ENCODE results near the gene AGFG2.

The AGFG2 gene

DNA sequence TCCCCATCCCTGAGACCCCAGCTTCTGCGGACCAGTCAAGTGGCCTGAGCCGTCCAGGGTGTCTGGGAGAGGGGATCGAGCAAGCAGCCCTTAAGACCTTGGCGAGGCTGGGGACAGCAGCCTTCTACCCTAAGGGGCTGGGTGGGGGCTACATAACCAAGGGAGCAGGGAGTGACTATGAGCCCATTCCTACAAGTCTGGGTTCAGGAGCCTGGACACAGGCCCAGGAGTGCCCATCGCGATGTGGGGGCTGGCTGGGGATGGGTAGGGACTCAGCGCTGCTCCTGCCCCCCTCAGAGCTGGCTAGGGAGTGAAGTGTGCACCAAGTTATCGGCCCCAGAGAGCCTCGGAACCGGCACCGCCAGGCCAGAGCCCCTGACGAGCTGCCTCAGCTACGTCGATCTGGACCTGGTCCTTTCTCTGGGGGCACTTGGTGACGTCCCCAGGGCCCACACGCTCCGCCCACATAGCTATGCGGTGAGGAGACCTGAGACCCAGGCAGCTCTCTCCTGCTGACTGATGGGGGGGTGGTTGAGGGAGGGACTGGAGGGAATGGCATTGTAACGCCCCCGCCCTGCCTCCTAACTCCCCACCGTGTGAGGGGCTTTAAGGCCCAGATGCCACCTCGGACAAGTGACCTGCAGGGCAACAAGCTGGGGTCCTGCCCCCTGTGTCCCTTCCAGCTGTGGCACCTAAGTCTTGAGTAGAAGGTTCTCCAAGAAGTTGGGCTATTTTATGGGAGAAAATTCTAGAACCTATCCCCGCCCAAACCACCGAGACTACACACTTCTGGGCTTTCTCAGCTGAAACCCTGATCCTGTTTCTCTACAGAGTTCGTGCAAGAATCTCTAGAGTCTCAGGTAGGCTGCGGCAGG lies 32.2 kb downstream of the AGFG2 start:
- no peak for DNase-seq (ENCODE audit: low read depth in 2 of 2, low spot score in 1 of 2)

DNA sequence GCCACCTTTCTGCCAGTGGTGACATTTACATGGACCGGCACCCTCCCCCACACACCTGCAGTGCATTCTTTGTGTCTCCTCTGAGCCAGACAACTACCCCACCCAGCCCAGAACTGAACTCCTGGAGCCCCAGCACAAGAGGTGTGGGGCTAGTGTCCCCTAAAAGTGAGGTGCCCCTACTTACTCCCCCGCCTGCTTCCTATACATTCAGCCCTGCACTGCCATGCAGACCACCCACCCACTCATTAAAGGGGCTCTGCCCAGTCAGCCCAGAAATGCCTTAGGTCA lies 32.8 kb downstream of the AGFG2 start:
- no peak for DNase-seq (ENCODE audit: low read depth in 2 of 2, low spot score in 1 of 2)

DNA sequence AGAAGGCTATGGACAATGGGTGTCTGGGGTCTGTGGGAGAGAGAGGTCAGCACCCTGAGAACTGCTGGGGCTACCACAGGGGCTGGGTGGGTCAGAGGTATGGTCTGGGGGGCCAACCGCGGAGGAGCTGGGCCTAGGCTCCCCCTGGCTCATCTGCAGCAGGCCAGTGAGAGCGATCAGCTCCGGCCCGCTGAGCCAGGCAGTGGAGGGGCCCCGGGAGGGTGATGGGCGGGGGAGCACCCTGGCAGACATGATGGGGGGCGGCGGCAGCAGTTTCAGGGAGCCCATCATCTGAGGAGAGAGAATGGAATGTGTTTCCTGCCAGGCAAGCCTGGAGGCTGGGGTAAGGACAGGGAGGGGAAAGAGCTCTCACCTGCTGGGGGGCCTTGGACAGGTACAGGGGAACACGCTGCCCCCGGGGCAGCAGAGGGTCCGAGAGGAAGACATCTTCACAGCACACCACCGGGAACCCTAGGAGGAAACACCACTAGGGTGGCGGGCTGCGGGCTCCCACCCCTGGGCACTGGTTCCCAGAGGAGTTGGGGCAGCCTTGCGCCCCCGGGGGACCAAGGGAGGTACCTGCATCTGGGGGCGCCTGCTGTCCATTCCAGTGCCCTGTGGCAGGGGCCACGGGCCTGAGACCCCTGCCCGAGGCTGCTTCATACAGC lies 33.4 kb downstream of the AGFG2 start:
- no peak for DNase-seq (ENCODE audit: low read depth in 2 of 2, low spot score in 1 of 2)

DNA sequence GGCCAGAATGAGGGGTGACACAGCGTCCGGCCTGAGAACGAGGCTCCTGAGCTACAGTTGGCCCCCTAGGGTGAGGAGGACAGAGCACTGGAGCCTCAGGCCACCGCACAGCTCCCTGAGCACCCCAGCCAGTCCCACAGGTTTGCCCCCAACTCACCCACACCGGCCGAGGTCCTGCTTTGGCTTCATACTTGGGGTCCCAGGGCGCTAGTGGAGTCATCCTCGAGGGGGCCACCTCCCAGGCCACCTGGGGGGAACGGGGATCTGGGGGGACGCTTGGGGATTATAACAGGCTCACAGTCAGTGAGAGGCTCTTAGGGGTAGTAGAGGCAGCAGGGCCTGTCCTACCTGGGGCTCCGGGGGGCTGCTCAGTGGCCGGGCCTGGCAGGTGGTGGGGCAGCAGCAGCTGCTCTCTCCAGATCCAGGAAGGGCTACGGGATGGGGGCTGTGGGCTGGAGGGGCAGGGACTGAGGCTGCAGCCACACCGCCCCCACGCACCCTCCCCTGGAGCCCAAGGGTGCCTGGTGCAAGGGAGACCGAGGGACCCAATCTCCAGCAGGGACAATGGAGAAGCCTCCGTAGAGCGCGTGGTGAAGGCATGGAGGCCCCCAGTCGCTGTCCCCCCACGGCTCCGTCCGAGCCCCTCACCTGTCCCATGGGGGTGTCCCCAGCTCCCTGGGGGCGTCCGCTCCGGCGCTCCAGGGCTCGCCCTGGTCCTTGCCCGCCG lies 34.1 kb downstream of the AGFG2 start:
- DNase-seq (ENCODE audit: low read depth in 2 of 2, low spot score in 1 of 2) = no peak

DNA sequence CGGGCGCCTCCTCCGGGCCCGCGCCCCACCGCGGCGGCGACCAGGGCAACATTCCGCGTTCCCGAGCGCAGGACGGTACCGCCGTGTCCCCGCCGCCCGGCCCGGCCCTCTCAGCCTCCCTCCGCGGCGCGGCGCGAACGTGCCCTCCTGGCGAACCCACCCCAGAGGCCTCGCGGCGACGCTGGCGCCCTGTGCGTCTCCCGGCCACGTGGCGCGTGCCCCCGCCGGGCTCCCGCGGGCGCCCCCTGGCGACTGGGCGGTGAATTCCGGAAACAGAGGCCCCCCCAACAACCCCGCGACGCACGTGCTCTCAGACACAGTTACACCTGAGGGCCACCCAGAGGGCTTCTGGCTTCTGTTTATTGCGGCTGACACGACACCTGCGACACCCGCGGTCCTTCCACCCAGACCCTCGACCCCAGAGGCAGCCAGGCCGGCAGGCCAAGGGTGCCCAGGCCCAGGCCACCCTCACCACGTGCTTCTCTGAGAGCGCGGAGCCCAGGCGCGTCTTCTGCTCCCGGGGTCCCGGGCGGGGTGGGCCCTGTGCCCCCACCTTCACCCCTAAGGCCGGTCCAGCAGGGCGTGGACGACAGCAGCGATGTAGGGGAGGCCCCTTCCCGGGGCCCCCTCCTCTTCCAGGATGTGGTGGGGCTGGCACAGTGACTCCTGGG lies 34.8 kb downstream of the AGFG2 start, which contains the start of gene SAP25:
Gene SAP25 (minus strand): TSS at position 210 of the 671 bp plus-strand sequence. CDS start 158 bp downstream, at position 52.
- DNase-seq (ENCODE audit: low read depth in 2 of 2, low spot score in 1 of 2) = no peak

DNA sequence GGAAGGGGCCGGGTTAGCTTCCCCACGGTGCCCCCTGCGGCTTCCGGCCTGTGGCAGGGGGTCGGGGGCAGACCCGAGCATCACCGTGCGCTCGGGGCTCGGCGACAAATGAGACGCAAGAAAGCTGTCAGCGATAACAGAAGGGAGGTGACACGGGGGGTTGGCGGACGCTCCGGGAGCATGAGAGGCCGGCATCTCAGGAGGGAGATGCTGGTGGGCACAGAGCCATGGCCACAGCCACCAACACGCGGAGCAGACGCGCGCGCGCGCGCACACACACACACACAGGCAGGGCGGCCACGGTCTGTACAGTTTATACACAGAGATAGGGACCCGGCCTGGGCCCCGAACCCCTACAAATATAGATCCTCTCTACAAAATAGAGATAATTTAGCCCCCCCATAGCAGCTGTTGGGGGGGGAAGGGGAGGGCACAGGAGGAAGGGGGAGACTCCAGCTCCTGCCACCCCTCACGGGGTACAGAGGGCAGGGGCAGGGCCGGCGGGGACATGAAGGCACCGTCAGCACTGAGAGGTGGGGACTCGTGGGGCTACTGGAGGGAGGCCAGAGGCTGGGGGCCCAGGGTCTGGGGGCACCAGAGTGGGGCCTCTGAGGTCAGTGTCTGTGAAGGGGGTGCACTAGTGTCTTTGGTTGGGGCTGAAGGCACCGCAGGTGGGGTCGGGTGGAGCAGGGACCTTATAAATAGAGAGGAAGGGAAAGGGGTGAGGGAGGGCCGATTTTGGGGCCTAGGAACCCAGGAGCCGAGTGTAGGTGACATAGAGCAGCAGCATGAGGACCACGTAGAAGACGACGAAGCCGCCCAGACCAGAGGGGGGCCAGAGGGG lies 35.6 kb downstream of the AGFG2 start:
- no peak for DNase-seq (ENCODE audit: low read depth in 2 of 2, low spot score in 1 of 2)

DNA sequence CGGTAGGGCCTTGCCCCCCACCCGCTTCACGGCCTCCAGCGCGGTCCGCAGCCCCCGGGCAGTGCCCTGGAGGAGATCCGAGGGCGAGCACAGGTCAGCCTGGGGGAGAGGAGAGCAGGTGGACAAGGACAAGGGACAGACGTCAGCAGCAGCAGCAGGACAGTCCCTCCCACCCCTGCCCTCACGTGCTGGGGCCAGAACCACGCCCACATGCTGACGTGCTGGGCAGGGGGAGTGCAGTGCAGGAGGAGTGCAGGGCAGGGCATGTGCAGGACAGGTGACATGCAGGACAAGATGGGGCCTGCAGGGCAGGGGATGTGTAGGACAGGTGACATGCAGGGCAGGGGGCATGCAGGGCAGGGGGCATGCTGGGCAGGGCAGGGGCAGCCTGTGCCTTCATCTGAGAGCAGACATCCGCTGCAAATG lies 36.2 kb downstream of the AGFG2 start:
- DNase-seq (ENCODE audit: low read depth in 2 of 2, low spot score in 1 of 2) = no peak

DNA sequence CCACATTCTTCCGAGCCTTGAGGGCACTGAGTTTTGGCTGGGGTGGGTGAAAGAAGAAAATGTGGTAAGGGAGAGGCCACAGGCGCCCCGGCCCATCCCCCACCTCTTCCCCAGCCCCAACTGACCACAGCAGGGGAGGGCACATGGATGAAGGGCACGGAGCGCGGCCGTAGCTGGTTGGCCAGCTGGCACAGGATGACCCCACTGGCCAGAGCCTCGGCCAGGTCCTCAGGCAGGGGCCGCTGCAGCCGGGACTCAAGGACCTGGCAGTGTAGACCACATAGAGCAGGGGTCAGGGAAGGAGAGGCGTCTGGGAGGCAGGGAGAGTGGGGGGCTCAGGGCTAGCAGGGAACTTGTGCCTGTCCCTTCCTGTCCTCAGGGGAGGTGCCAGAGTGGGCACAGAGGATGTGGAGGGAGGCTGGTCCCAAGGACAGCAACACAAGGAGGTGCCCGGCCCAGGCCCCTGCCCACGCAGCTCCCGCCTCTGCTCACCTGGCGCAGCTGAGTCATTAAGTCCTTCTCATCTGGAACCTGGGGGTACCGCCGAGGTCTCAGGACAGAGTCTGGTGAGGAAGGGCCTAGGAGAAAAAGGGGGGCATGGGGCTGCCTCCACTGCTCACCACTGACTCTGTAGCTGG lies 36.9 kb downstream of the AGFG2 start:
- DNase-seq (ENCODE audit: low read depth in 2 of 2, low spot score in 1 of 2) = no peak

DNA sequence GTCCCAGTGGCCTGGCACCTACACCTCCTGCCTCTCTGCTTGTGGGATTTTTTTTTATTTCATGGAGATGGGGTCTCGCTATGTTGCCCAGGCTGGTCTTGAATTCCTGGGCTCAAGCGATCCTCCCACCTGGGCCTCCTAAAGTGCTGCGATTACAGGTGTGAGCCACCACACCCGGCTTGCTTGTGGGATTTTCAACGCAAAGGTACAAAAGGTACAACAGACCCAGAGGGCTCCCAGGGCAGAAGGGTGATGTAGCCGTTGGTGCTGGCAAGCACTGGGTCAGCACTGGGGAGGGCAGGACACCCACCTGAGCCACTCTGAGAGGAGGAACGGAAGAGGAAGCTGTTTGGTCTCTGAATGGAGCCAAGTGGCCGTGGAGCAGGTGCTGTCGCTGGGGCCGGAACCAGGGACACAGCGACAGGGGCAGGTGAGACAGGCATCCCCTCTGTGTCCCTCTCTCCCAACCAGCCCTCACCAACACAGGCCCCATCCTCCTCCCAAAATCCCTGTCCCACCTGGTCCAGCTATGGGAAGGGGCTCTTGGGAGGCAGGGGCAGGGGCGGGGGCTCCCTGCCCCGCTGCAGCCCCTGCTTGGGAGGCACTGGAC lies 37.5 kb downstream of the AGFG2 start:
- no peak for DNase-seq (ENCODE audit: low read depth in 2 of 2, low spot score in 1 of 2)

DNA sequence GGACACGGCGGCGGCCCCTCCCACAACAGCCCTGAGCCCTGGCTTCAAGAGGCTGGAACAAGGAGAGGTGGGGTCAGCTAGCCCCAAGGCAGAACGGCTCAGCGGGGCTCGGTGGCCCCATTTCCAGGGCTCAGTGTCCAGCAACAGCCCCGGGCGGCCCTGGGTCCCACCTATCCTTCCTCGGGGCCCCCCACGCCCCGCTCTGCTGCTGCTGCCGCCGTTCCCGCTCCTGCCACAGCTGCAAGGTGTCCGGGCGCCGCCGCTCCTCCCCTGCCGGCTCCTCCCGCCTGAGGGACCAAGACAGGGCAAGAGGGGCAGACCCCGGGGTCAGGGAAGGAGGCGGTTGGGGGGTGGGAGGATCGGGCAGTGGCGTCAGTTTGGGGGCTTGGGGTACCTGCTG lies 38.1 kb downstream of the AGFG2 start:
- DNase-seq (ENCODE audit: low read depth in 2 of 2, low spot score in 1 of 2) = no peak

DNA sequence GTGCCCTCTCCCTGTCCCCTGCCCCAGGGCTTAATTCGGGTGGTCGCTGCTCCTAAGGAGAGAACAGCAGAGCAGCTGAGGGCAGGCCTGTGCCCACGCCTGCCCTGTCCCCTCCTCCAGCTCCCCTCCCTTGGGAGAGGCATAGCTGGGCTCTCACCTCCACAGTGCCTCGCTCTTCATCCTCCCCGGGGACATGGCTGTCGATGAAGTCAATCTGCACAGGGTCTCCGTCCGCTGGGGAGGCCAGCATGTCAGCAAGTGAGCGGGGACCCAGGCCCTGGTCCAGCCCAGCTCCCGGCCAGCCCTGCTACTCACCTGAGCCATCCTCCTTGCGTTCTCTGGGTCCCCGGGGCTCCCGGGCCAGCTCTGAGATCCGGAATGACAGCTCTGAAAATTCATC lies 38.5 kb downstream of the AGFG2 start:
- DNase-seq (ENCODE audit: low read depth in 2 of 2, low spot score in 1 of 2) = no peak

DNA sequence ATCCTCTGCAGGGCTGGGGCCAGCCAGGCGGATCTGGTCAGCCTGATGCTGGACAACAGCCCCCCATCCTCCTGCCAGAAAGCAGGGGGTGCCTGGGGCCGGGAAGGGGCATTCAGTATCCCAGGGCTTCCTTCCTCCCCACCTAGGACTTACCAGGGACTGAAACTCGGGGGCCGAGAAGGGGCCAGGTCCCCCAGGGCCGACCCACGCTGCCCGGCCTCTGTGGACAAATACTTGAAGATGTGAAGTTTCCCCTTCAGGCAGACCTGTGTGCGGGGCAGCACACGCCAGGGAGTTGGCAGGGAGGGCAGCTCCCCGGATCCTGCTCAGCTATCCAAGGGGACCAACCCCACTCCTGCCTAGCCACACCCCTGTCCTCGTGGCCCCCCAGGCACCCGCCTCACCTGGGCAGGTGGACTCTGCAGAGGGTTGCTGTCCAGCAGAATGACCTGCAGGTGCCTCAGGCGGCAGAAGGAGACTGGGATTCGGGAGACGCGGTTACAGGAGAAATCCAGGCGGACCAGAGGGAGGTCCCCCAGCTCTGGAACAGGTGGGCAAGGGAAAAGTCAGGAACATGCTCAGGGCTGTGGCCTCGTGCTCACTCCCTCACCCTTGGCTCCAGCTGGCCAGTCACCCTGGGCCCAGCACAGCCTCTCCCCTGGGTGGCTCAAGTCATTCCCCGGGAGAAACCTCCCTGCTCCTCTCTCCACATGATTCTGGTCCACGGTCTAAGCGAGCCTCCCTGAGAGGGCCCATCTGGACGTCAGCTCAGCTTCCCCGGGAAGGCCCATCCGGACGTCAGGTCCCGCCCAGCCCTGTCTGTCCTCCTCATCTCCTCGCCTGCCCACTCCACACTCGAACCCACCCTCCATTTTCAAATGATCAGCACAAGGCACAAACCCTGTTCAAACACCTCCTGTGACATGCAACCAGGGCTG lies 39.5 kb downstream of the AGFG2 start:
- no peak for DNase-seq (ENCODE audit: low read depth in 2 of 2, low spot score in 1 of 2)

DNA sequence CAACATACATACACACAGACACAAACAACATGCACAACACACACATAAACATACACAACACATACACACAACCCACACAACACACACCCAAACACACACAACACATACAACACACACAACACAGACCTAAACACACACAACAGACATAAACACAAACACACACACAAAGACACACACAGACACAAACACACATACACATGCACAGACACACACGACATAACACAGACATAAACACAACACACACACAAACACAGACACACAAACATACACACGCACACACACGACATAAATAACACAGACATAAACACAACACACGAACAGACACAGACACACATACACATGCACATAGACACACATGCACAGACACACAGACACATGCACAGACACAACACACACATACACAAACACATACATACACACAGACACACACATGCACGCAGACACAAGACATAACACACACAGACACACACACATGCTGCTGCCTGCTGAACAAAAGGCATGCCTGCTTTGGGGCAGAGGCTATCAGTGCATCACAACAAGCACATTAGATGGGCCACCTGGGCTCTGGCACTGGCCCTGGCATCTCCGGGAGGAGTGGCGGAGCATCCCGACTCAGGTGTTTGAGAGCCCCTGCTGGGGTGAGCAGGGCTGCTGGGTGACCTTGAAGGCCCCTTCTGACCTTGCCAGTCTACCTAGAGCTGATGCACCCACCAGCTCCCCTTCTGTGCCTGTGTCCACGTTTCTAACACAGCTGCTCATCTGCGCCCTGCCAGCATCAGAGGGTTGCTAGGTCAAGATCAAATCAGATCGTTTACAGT lies 41.7 kb downstream of the AGFG2 start:
- DNase-seq (ENCODE audit: low read depth in 2 of 2, low spot score in 1 of 2) = no peak

DNA sequence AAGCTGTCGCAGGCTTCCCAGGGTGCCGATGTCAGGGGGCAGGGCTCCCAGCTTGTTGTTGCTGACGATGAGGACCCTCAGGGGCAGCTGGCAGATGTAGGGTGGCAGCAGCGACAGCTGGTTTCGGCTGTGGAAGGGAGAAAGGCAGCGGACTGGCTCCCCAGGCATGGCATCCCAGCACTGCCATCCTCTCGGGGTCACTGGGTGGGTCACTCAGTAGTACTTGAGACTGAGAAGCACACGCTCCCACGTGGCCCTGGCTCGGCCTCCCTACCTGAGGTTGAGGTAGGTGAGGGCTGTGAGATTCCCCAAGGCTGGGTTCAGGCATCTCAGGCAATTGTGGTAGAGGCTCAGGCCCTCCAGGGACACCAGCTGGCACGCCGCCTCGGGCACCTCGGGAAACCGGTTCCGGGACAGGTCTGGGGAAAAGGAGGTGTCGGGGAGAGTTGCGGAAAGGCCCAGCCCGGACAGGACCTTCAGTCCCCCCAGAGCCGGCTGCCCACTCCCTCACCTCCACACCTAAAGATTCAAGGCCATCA lies 43.1 kb downstream of the AGFG2 start:
- DNase-seq (ENCODE audit: low read depth in 2 of 2, low spot score in 1 of 2) = no peak

DNA sequence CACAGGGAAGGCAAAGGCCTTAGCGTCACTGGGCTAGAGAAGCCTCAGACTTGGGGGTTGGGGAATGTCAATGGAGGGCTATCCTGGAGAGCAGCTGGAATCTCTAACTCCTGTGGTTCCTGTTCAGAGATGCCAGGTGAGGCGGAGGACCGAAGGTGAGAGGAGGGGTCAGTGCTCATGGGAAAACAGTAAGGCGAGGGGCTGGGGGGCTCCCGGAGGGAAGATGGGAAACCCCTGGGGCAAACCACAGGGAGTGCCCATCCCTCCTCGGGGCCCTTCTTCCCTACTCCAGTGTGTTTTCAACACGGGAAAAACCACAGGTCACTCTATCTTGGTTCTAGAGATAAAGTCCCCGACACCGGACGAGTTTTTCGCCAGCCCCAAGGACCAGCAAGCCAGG lies 43.6 kb downstream of the AGFG2 start:
- no peak for DNase-seq (ENCODE audit: low read depth in 2 of 2, low spot score in 1 of 2)

DNA sequence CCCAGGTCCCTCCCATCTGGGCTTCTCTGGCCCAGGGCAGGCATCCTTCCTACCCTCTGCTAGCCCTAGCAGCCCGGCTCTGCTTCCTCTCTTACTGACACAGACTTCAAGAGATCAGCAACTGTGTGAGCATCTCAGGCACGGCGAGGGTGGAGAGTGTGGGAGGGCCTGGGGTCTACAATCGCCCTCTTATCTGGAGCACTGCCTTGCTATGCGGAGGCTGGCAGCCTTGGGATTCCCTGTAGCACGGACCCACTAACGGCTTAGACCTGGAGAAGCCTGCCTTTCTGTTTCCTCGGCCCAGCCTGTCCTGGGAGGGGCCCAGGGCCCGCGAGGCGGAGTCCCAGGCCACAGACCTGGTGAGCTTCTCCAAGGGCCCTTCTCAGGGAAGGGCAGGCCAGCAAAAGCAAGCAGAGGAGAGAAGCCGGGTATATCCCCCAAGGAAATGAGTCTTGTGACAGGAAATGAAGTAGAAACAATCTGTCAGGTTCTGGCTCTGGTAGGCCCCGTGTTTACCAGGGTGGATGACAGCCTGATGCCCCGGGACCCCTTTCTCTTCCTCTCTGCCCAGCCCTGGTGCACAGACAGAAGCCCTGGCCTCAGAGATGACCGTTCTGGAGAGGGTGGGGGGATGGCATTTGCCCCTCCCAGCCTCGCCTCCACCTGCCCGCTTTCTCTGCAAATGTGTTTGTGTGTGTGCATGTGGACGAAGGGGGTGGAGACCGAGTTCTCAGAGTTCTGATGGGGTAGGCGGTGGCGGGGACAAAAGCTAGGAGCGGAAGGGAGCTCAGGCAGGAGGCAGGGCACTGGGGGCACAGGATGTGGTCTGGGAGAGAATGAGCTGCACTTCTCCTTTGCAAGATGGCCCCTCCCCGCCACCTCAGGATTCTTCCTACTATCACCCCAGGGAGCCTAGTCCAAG lies 44.4 kb downstream of the AGFG2 start:
- DNase-seq (ENCODE audit: low read depth in 2 of 2, low spot score in 1 of 2) = peak in 1 of 2 donors; percentile 36
